Measurements from ENCODE around the gene VAPA.

GRCh38 chr18:9922592-9923311 is 8.9 kb downstream of the VAPA start:
- TF ChIP-seq POLR2A (IDR thresholded peaks at IDR 0.05; ENCODE audit: low read depth, low read length): no peak
- no peak for TF ChIP-seq CTCF (IDR thresholded peaks at IDR 0.05; ENCODE audit: extremely low read depth in 1 of 2, insufficient read depth in 1 of 2, low read depth in 1 of 2, low read length in 2 of 2)
- no peak for TF ChIP-seq POLR2AphosphoS5 (IDR thresholded peaks at IDR 0.05; ENCODE audit: insufficient read depth, low read depth, low read length)
- no peak for TF ChIP-seq EZH2 (IDR thresholded peaks at IDR 0.05; ENCODE audit: borderline replicate concordance, low read depth, low read length, severe bottlenecking)
- TF ChIP-seq GATA2 (IDR thresholded peaks at IDR 0.05; ENCODE audit: insufficient read depth, insufficient read length, low read depth, low read length): no peak
